ENCODE results near the gene DMAC1. TPM values are rescaled to one million over a fixed set of nuclear protein-coding genes. Genes with fewer than 3 reads are reported as not detected.

The DMAC1 gene
- total RNA-seq = 50.5 and 51.0 TPM in 2 replicates

GRCh38 chr9:7799234-7799943, at the start of gene DMAC1:
Gene DMAC1, minus strand, starts transcription at chr9:7799778. Its CDS starts 44 bp downstream, at chr9:7799734.
- intact Hi-C loops (cut with micrococcal nuclease) = loop anchor here (1.0 to 5.0 kb wide), 4 partner anchors 43 to 629 kb away; no protein-coding TSS in a partner anchor
- H3K36me3 Mint-ChIP-seq (ENCODE audit: low read depth) = peaks cover 37% of the 10 kb centered on the region
- no peaks in the 10 kb centered on the region for H3K9me3 Mint-ChIP-seq
- DNase-seq (ENCODE audit: low spot score) = peak; percentile 70
- no peaks in the 10 kb centered on the region for H3K27me3 Mint-ChIP-seq (ENCODE audit: low read depth)
- H3K4me1 Mint-ChIP-seq (ENCODE audit: low read depth) = peaks cover 23% of the 10 kb centered on the region
- peak within 1 kb of the TSS; percentile 90 for H3K4me3 Mint-ChIP-seq (ENCODE audit: low read depth)
- H3K27ac Mint-ChIP-seq = peak within 1 kb of the TSS; percentile 89

- intact Hi-C loops (cut with micrococcal nuclease) = no loop called here
- no peaks in the 10 kb centered on the region for H3K9me3 Mint-ChIP-seq
- H3K27ac Mint-ChIP-seq = no peak overlapping the region
- H3K4me3 Mint-ChIP-seq (ENCODE audit: low read depth) = no peak overlapping the region
- no peaks in the 10 kb centered on the region for H3K27me3 Mint-ChIP-seq (ENCODE audit: low read depth)
- no peaks in the 10 kb centered on the region for H3K4me1 Mint-ChIP-seq (ENCODE audit: low read depth)
- no peak for DNase-seq (ENCODE audit: low spot score)
- H3K36me3 Mint-ChIP-seq (ENCODE audit: low read depth) = no peaks in the 10 kb centered on the region
Observed at GRCh38 chr9:7849362-7849761, 49.8 kb upstream of the DMAC1 start.

GRCh38 chr9:7848498-7848897, 48.9 kb upstream of the DMAC1 start:
- Mint-ChIP-seq H3K4me1 (ENCODE audit: low read depth) (no peaks in the 10 kb centered on the region), H3K27ac (no peak overlapping the region), H3K27me3 (ENCODE audit: low read depth) (no peaks in the 10 kb centered on the region), H3K9me3 (no peaks in the 10 kb centered on the region), H3K36me3 (ENCODE audit: low read depth) (no peaks in the 10 kb centered on the region), H3K4me3 (ENCODE audit: low read depth) (no peak overlapping the region)
- intact Hi-C loops (cut with micrococcal nuclease) = no loop called here
- no peak for DNase-seq (ENCODE audit: low spot score)

- Mint-ChIP-seq H3K36me3 (ENCODE audit: low read depth) (no peaks in the 10 kb centered on the region), H3K4me3 (ENCODE audit: low read depth) (no peak overlapping the region), H3K27me3 (ENCODE audit: low read depth) (no peaks in the 10 kb centered on the region), H3K4me1 (ENCODE audit: low read depth) (no peaks in the 10 kb centered on the region), H3K27ac (no peak overlapping the region), H3K9me3 (no peaks in the 10 kb centered on the region)
- intact Hi-C loops (cut with micrococcal nuclease) = no loop called here
- no peak for DNase-seq (ENCODE audit: low spot score)
Observed at GRCh38 chr9:7844242-7844641, 44.7 kb upstream of the DMAC1 start.

- intact Hi-C loops (cut with micrococcal nuclease) = no loop called here
- DNase-seq (ENCODE audit: low spot score) = no peak
- no peaks in the 10 kb centered on the region for H3K27me3 Mint-ChIP-seq (ENCODE audit: low read depth)
- H3K4me3 Mint-ChIP-seq (ENCODE audit: low read depth) = no peak overlapping the region
- H3K36me3 Mint-ChIP-seq (ENCODE audit: low read depth) = no peaks in the 10 kb centered on the region
- H3K4me1 Mint-ChIP-seq (ENCODE audit: low read depth) = no peaks in the 10 kb centered on the region
- no peak overlapping the region for H3K27ac Mint-ChIP-seq
- no peaks in the 10 kb centered on the region for H3K9me3 Mint-ChIP-seq
Observed at GRCh38 chr9:7841831-7842230, 42.3 kb upstream of the DMAC1 start.

- H3K4me3 Mint-ChIP-seq (ENCODE audit: low read depth) = no peak overlapping the region
- H3K4me1 Mint-ChIP-seq (ENCODE audit: low read depth) = no peaks in the 10 kb centered on the region
- H3K36me3 Mint-ChIP-seq (ENCODE audit: low read depth) = no peaks in the 10 kb centered on the region
- no peaks in the 10 kb centered on the region for H3K27me3 Mint-ChIP-seq (ENCODE audit: low read depth)
- peaks cover 6% of the 10 kb centered on the region for H3K9me3 Mint-ChIP-seq
- no peak overlapping the region for H3K27ac Mint-ChIP-seq
- no peak for DNase-seq (ENCODE audit: low spot score)
- intact Hi-C loops (cut with micrococcal nuclease) = no loop called here
Observed at GRCh38 chr9:7834531-7834930, 35.0 kb upstream of the DMAC1 start.

GRCh38 chr9:7828334-7828733, 28.8 kb upstream of the DMAC1 start:
- DNase-seq (ENCODE audit: low spot score) = no peak
- Mint-ChIP-seq H3K27me3 (ENCODE audit: low read depth) (no peaks in the 10 kb centered on the region), H3K9me3 (no peaks in the 10 kb centered on the region), H3K36me3 (ENCODE audit: low read depth) (no peaks in the 10 kb centered on the region), H3K4me3 (ENCODE audit: low read depth) (no peak overlapping the region), H3K27ac (no peak overlapping the region), H3K4me1 (ENCODE audit: low read depth) (no peaks in the 10 kb centered on the region)
- intact Hi-C loops (cut with micrococcal nuclease) = no loop called here

GRCh38 chr9:7827792-7828191, 28.2 kb upstream of the DMAC1 start:
- Mint-ChIP-seq H3K9me3 (no peaks in the 10 kb centered on the region), H3K27ac (no peak overlapping the region), H3K36me3 (ENCODE audit: low read depth) (no peaks in the 10 kb centered on the region), H3K27me3 (ENCODE audit: low read depth) (no peaks in the 10 kb centered on the region), H3K4me1 (ENCODE audit: low read depth) (no peaks in the 10 kb centered on the region), H3K4me3 (ENCODE audit: low read depth) (no peak overlapping the region)
- intact Hi-C loops (cut with micrococcal nuclease) = no loop called here
- no peak for DNase-seq (ENCODE audit: low spot score)

- Mint-ChIP-seq H3K4me1 (ENCODE audit: low read depth) (no peaks in the 10 kb centered on the region), H3K9me3 (no peaks in the 10 kb centered on the region), H3K36me3 (ENCODE audit: low read depth) (no peaks in the 10 kb centered on the region), H3K4me3 (ENCODE audit: low read depth) (no peak overlapping the region), H3K27me3 (ENCODE audit: low read depth) (no peaks in the 10 kb centered on the region), H3K27ac (no peak overlapping the region)
- intact Hi-C loops (cut with micrococcal nuclease) = no loop called here
- DNase-seq (ENCODE audit: low spot score) = no peak
Observed at GRCh38 chr9:7827056-7827455, 27.5 kb upstream of the DMAC1 start.

- no peak for DNase-seq (ENCODE audit: low spot score)
- Mint-ChIP-seq H3K27me3 (ENCODE audit: low read depth) (no peaks in the 10 kb centered on the region), H3K4me3 (ENCODE audit: low read depth) (no peak overlapping the region), H3K9me3 (no peaks in the 10 kb centered on the region), H3K4me1 (ENCODE audit: low read depth) (no peaks in the 10 kb centered on the region), H3K36me3 (ENCODE audit: low read depth) (no peaks in the 10 kb centered on the region), H3K27ac (no peak overlapping the region)
- intact Hi-C loops (cut with micrococcal nuclease) = no loop called here
Observed at GRCh38 chr9:7823651-7824050, 24.1 kb upstream of the DMAC1 start.

GRCh38 chr9:7819984-7820383, 20.4 kb upstream of the DMAC1 start:
- H3K36me3 Mint-ChIP-seq (ENCODE audit: low read depth) = no peaks in the 10 kb centered on the region
- H3K4me3 Mint-ChIP-seq (ENCODE audit: low read depth) = no peak overlapping the region
- no peaks in the 10 kb centered on the region for H3K4me1 Mint-ChIP-seq (ENCODE audit: low read depth)
- H3K27me3 Mint-ChIP-seq (ENCODE audit: low read depth) = no peaks in the 10 kb centered on the region
- no peak for DNase-seq (ENCODE audit: low spot score)
- H3K9me3 Mint-ChIP-seq = no peaks in the 10 kb centered on the region
- H3K27ac Mint-ChIP-seq = no peak overlapping the region
- intact Hi-C loops (cut with micrococcal nuclease) = no loop called here

- Mint-ChIP-seq H3K36me3 (ENCODE audit: low read depth) (no peaks in the 10 kb centered on the region), H3K27ac (no peak overlapping the region), H3K9me3 (no peaks in the 10 kb centered on the region), H3K27me3 (ENCODE audit: low read depth) (no peaks in the 10 kb centered on the region), H3K4me3 (ENCODE audit: low read depth) (no peak overlapping the region), H3K4me1 (ENCODE audit: low read depth) (no peaks in the 10 kb centered on the region)
- no peak for DNase-seq (ENCODE audit: low spot score)
- intact Hi-C loops (cut with micrococcal nuclease) = no loop called here
Observed at GRCh38 chr9:7816021-7816420, 16.4 kb upstream of the DMAC1 start.

- no peaks in the 10 kb centered on the region for H3K36me3 Mint-ChIP-seq (ENCODE audit: low read depth)
- peaks cover 9% of the 10 kb centered on the region for H3K27me3 Mint-ChIP-seq (ENCODE audit: low read depth)
- intact Hi-C loops (cut with micrococcal nuclease) = no loop called here
- no peaks in the 10 kb centered on the region for H3K9me3 Mint-ChIP-seq
- no peak overlapping the region for H3K4me3 Mint-ChIP-seq (ENCODE audit: low read depth)
- no peaks in the 10 kb centered on the region for H3K4me1 Mint-ChIP-seq (ENCODE audit: low read depth)
- no peak for DNase-seq (ENCODE audit: low spot score)
- no peak overlapping the region for H3K27ac Mint-ChIP-seq
Observed at GRCh38 chr9:7813030-7813429, 13.5 kb upstream of the DMAC1 start.

- Mint-ChIP-seq H3K9me3 (no peaks in the 10 kb centered on the region), H3K36me3 (ENCODE audit: low read depth) (no peaks in the 10 kb centered on the region), H3K27ac (no peak overlapping the region), H3K4me1 (ENCODE audit: low read depth) (no peaks in the 10 kb centered on the region), H3K4me3 (ENCODE audit: low read depth) (no peak overlapping the region), H3K27me3 (ENCODE audit: low read depth) (peaks cover 11% of the 10 kb centered on the region)
- intact Hi-C loops (cut with micrococcal nuclease) = no loop called here
- DNase-seq (ENCODE audit: low spot score) = no peak
Observed at GRCh38 chr9:7811677-7812076, 12.1 kb upstream of the DMAC1 start.

Data from activated T-helper 2 cell treated with anti-CD3 and anti-CD28 coated beads, Interferon-gamma antibody, Interleukin-2, Interleukin-4, amounts not matched to agents 10 μg/mL and 5 μg/mL and 100 μg/mL, durations not matched to agents 14 hours and 24 hours and 36 hours (primary cell).